Right lobe of liver (tissue), 4 donors: ENCODE measurements around the gene CNTNAP5.

Experiments used
- POLR2A ChIP-seq: fragments of 450-650 bp; IDR thresholded peaks from one replicate; pipeline ENCODE4 v1.6.1; 2017; ENCODE audit warnings: antibody characterized with exemption, mild to moderate bottlenecking
- TF ChIP-seq, protein P1 (sequence below), 4 donors: fragments of 200-600 bp in 3 of 4; fragments of 450-650 bp in 1 of 4; IDR thresholded peaks; one replicate each; pipeline versions ENCODE4 v1.5.1 to v1.8.0; 2016 to 2022; ENCODE audit warnings: antibody characterized with exemption in 4 of 4, mild to moderate bottlenecking in 2 of 4
- donor health status: DM: no; HTN: no; CAD: no.
- donor health status: DM: no; HTN: no; CAD: no.
- donor health status: DM: no; HTN: yes; CAD: no.

DNA sequence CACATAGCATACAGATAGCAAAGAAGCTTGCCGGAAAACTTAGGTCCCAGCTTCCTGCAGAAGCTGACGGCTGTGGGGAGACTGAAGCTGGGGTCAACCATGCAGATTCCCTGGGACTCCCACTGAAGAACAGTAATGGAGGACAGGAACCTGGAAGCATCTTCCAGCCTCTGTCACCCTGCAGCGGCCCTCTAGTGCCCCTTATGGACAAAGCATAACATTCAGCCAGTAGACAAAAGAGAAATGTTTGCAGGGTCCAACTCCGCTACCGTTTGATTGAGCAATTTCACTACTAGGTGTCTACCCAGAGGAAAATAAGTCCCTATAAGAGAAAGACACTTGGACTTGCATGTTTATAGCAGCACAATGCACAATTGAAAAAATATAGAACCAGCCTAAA is 460.6 kb downstream of the CNTNAP5 start:
- TF ChIP-seq, protein P1, sequence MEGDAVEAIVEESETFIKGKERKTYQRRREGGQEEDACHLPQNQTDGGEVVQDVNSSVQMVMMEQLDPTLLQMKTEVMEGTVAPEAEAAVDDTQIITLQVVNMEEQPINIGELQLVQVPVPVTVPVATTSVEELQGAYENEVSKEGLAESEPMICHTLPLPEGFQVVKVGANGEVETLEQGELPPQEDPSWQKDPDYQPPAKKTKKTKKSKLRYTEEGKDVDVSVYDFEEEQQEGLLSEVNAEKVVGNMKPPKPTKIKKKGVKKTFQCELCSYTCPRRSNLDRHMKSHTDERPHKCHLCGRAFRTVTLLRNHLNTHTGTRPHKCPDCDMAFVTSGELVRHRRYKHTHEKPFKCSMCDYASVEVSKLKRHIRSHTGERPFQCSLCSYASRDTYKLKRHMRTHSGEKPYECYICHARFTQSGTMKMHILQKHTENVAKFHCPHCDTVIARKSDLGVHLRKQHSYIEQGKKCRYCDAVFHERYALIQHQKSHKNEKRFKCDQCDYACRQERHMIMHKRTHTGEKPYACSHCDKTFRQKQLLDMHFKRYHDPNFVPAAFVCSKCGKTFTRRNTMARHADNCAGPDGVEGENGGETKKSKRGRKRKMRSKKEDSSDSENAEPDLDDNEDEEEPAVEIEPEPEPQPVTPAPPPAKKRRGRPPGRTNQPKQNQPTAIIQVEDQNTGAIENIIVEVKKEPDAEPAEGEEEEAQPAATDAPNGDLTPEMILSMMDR (IDR thresholded peaks at IDR 0.05) = no peak
- no peak for TF ChIP-seq POLR2A
